WERI-Rb-1 (cell line): ENCODE data around the gene OR51I1.

Source experiments
- DNase-seq: peaks from one replicate; pipeline ENCODE4 v3.0.0-alpha.2; 2020
- H3K27ac ChIP-seq: fragments of 250-450 bp; sonication (Bioruptor Pico); 2 replicates; pipeline ENCODE4 v1.5.1; 2020; ENCODE audit warnings: mild to moderate bottlenecking, moderate library complexity
- H3K27me3 ChIP-seq: fragments of 250-450 bp; sonication (Bioruptor Pico); 2 replicates; pipeline ENCODE4 v1.5.1; 2021; ENCODE audit warnings: mild to moderate bottlenecking, low read depth, moderate library complexity; ENCODE audit not compliant: insufficient read depth, severe bottlenecking
- H3K36me3 ChIP-seq: fragments of 250-450 bp; sonication (Bioruptor Pico); 2 replicates; pipeline ENCODE4 v1.5.1; 2020; ENCODE audit warnings: mild to moderate bottlenecking, moderate library complexity
- H3K4me3 ChIP-seq: 2 replicates; pipeline ENCODE4 v1.5.1; 2011; ENCODE audit warnings: low read depth, mild to moderate bottlenecking, control low read depth, low read length
- H3K9me3 ChIP-seq: fragments of 250-450 bp; sonication (Bioruptor Pico); 2 replicates; pipeline ENCODE4 v1.5.1; 2021; ENCODE audit warnings: mild to moderate bottlenecking, moderate library complexity; ENCODE audit not compliant: severe bottlenecking
- CTCF ChIP-seq: IDR thresholded peaks from 2 replicates; pipeline ENCODE4 v1.5.1; 2011; ENCODE audit warnings: low read depth, mild to moderate bottlenecking, control low read depth, inconsistent platforms, low read length

The OR51I1 gene

GRCh38 chr11:5420993-5421392 lies 20.3 kb downstream of the OR51I1 start:
- no peaks in the 10 kb centered on the region for H3K36me3 ChIP-seq
- no peaks in the 10 kb centered on the region for H3K9me3 ChIP-seq
- DNase-seq: peak; percentile 56

GRCh38 chr11:5405173-5405572 lies 36.1 kb downstream of the OR51I1 start:
- H3K36me3 ChIP-seq: no peaks in the 10 kb centered on the region
- no peak overlapping the region for H3K4me3 ChIP-seq
- H3K27me3 ChIP-seq: peaks cover 65% of the 10 kb centered on the region
- no peak for TF ChIP-seq CTCF
- H3K27ac ChIP-seq: no peak overlapping the region
- DNase-seq: no peak
- no peaks in the 10 kb centered on the region for H3K9me3 ChIP-seq

More at GRCh38 chr11:5420993-5421392, 20.3 kb downstream of the OR51I1 start:
- Histone ChIP-seq H3K27me3 (peaks cover 39% of the 10 kb centered on the region), H3K27ac (no peak overlapping the region), H3K4me3 (no peak overlapping the region)
- 0 out of 2 replicates have a peak, but pooled peaks have one; percentile 13 for TF ChIP-seq CTCF

GRCh38 chr11:5398936-5399335 lies 42.4 kb downstream of the OR51I1 start:
- no peak for DNase-seq

GRCh38 chr11:5394091-5394490 lies 47.2 kb downstream of the OR51I1 start:
- H3K27ac ChIP-seq: no peak overlapping the region
- no peak for TF ChIP-seq CTCF

More at GRCh38 chr11:5398936-5399335, 42.4 kb downstream of the OR51I1 start:
- Histone ChIP-seq H3K4me3 (no peak overlapping the region), H3K9me3 (no peaks in the 10 kb centered on the region), H3K27me3 (peaks cover 51% of the 10 kb centered on the region), H3K36me3 (no peaks in the 10 kb centered on the region), H3K27ac (no peak overlapping the region)
- TF ChIP-seq CTCF: no peak

More at GRCh38 chr11:5394091-5394490, 47.2 kb downstream of the OR51I1 start:
- Histone ChIP-seq H3K27me3 (peaks cover 41% of the 10 kb centered on the region), H3K9me3 (no peaks in the 10 kb centered on the region), H3K4me3 (no peak overlapping the region), H3K36me3 (no peaks in the 10 kb centered on the region)
- DNase-seq: no peak
